Duodenal mucosa (tissue), 2 donors: ENCODE measurements around the gene ZNF358.
"Not testable (repeated sequence)": the region's sequence is repeated elsewhere in the genome, so short reads cannot be mapped to it uniquely, and the experiment has no call there.

Source experiments
- H3K27ac ChIP-seq: one replicate; pipeline ENCODE4 v1.7.0; 2013; ENCODE audit warnings: low read depth, low read length
- H3K27me3 ChIP-seq, 2 donors: one replicate each; pipeline ENCODE4 v1.7.0; 2013; ENCODE audit warnings: low read length in 2 of 2, control low read depth in 1 of 2; ENCODE audit not compliant: insufficient read depth in 2 of 2, control insufficient read depth in 1 of 2
- H3K36me3 ChIP-seq, 2 donors: one replicate each; pipeline ENCODE4 v1.7.0; 2013; ENCODE audit warnings: low read length in 2 of 2, control low read depth in 1 of 2; ENCODE audit not compliant: insufficient read depth in 2 of 2, control insufficient read depth in 1 of 2
- H3K4me1 ChIP-seq, 2 donors: one replicate each; pipeline ENCODE4 v1.7.0; 2013; ENCODE audit warnings: low read length in 2 of 2, control low read depth in 1 of 2; ENCODE audit not compliant: insufficient read depth in 2 of 2, control insufficient read depth in 1 of 2
- H3K4me3 ChIP-seq, 2 donors: one replicate each; pipeline ENCODE4 v1.7.0; 2013; ENCODE audit warnings: low read length in 2 of 2, low read depth in 1 of 2
- H3K9ac ChIP-seq, 2 donors: one replicate each; pipeline ENCODE4 v1.7.0; 2013; ENCODE audit warnings: low read length in 2 of 2, low read depth in 1 of 2
- H3K9me3 ChIP-seq, 2 donors: one replicate each; pipeline ENCODE4 v1.7.0; 2013; ENCODE audit warnings: low read length in 2 of 2, control low read depth in 1 of 2; ENCODE audit not compliant: control insufficient read depth in 1 of 2

Gene ZNF358

GRCh38 chr19:7535047-7535997 lies 19.4 kb downstream of the ZNF358 start, which contains the start of gene PNPLA6:
Gene PNPLA6, plus strand, starts transcription at chr19:7535717. Its CDS starts 72 bp downstream, at chr19:7535789.
- Histone ChIP-seq H3K27me3 (no peaks in the 10 kb centered on the region), H3K36me3 (peaks cover 6 to 11% of the 10 kb centered on the region in 2 donors), H3K9ac (peak within 1 kb of the TSS; percentile 83 to 88), H3K4me3 (peak within 1 kb of the TSS; percentile 98), H3K9me3 (no peaks in the 10 kb centered on the region), H3K27ac (peak within 1 kb of the TSS; percentile 95), H3K4me1 (peaks cover 4 to 15% of the 10 kb centered on the region in 2 donors)

DNA sequence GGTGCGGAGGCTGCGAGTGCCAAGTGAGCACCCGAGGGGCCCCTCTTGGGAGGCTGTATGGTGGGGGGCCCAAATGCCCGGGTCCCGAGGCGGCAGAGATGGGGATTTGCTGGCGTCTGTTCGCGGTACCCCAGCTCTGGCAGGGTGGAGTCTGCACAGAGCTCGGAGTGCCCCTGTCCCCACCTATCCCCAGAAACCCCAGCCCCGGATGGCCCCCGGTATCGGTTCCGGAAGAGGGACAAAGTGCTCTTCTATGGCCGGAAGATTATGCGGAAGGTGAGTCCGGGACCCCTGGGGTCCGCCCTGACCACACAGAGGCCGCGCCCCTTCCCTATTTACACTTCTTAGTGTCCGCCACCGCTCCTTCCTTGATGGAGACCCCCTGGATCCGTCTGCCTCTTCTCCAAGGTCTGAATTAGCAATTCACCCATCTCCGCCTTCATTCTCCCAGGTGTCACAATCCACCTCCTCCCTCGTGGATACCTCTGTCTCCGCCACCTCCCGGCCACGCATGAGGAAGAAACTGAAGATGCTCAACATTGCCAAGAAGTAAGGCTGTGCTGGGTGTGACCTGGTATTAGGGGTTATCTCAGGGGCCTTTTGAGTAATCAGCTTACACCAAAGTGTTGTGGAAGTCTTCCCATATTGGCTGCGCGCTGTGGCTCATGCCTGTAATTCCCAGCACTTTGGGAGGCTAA lies 20.2 kb downstream of the ZNF358 start:
- Histone ChIP-seq H3K9me3 (no peaks in the 10 kb centered on the region), H3K36me3 (peaks cover 6 to 17% of the 10 kb centered on the region in 2 donors), H3K27me3 (no peaks in the 10 kb centered on the region), H3K27ac (no peak overlapping the region), H3K4me3 (peak overlapping the region; percentile 98), H3K4me1 (peaks cover 4 to 15% of the 10 kb centered on the region in 2 donors), H3K9ac (peak overlapping the region; percentile 83 to 88)

- H3K27me3 ChIP-seq, H3K4me3 ChIP-seq, H3K9me3 ChIP-seq, H3K9ac ChIP-seq, H3K4me1 ChIP-seq, H3K27ac ChIP-seq: not testable (repeated sequence)
- H3K36me3 ChIP-seq = peaks cover 16 to 41% of the 10 kb centered on the region in 2 donors
These were observed 23.1 kb downstream of the ZNF358 start for GRCh38 chr19:7538990-7539389.

DNA sequence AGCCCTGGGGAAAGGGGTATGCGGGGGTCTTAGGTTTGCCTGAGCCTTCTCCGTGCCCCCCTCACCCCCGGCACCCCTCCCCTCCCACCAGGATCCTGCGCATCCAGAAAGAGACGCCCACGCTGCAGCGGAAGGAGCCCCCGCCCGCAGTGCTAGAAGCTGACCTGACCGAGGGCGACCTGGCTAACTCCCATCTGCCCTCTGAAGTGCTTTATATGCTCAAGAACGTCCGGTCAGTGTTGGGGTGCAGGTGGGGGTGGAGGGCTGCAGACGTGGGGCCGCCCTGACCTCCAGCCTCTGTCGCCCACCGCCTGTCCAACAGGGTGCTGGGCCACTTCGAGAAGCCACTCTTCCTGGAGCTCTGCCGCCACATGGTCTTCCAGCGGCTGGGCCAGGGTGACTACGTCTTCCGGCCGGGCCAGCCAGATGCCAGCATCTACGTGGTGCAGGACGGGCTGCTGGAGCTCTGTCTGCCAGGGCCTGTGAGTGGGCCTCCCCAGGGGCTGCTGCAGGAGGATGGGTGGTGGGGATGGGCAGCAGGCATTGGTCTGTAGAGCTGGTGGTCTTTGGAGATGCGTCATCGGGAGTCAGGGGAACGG lies 24.0 kb downstream of the ZNF358 start:
- Histone ChIP-seq H3K4me3 (no peak overlapping the region), H3K9me3 (no peaks in the 10 kb centered on the region), H3K27me3 (no peaks in the 10 kb centered on the region), H3K27ac (no peak overlapping the region), H3K36me3 (peaks cover 16 to 41% of the 10 kb centered on the region in 2 donors), H3K9ac (no peak overlapping the region), H3K4me1 (peaks cover 0 to 6% of the 10 kb centered on the region in 2 donors)

- Histone ChIP-seq H3K4me1 (peaks cover 0 to 6% of the 10 kb centered on the region in 2 donors), H3K9ac (no peak overlapping the region), H3K9me3 (no peaks in the 10 kb centered on the region), H3K27me3 (no peaks in the 10 kb centered on the region), H3K4me3 (no peak overlapping the region), H3K36me3 (peaks cover 16 to 41% of the 10 kb centered on the region in 2 donors), H3K27ac (no peak overlapping the region)
These were observed 25.0 kb downstream of the ZNF358 start for GRCh38 chr19:7540761-7541474.

GRCh38 chr19:7541475-7541824 lies 25.5 kb downstream of the ZNF358 start:
- Histone ChIP-seq H3K27ac (no peak overlapping the region), H3K9ac (no peak overlapping the region), H3K9me3 (no peaks in the 10 kb centered on the region), H3K4me3 (no peak overlapping the region), H3K4me1 (peaks cover 0 to 1% of the 10 kb centered on the region in 2 donors), H3K36me3 (peaks cover 16 to 41% of the 10 kb centered on the region in 2 donors), H3K27me3 (no peaks in the 10 kb centered on the region)

- H3K27me3 ChIP-seq = no peaks in the 10 kb centered on the region
- H3K4me1 ChIP-seq = no peaks in the 10 kb centered on the region
- no peak overlapping the region for H3K9ac ChIP-seq
- no peak overlapping the region for H3K27ac ChIP-seq
- no peak overlapping the region for H3K4me3 ChIP-seq
- H3K9me3 ChIP-seq = no peaks in the 10 kb centered on the region
- H3K36me3 ChIP-seq = peaks cover 14 to 41% of the 10 kb centered on the region in 2 donors
These were observed 26.0 kb downstream of the ZNF358 start for GRCh38 chr19:7541828-7542443.

GRCh38 chr19:7542556-7543348 lies 26.8 kb downstream of the ZNF358 start:
- H3K4me3 ChIP-seq = no peak overlapping the region
- no peak overlapping the region for H3K9ac ChIP-seq
- H3K9me3 ChIP-seq = no peaks in the 10 kb centered on the region
- no peaks in the 10 kb centered on the region for H3K4me1 ChIP-seq
- H3K27ac ChIP-seq = no peak overlapping the region
- H3K27me3 ChIP-seq = no peaks in the 10 kb centered on the region
- peaks cover 9 to 41% of the 10 kb centered on the region in 2 donors for H3K36me3 ChIP-seq

GRCh38 chr19:7544626-7545025 lies 28.7 kb downstream of the ZNF358 start:
- Histone ChIP-seq H3K4me1 (no peaks in the 10 kb centered on the region), H3K27me3 (no peaks in the 10 kb centered on the region), H3K9me3 (no peaks in the 10 kb centered on the region), H3K9ac (no peak overlapping the region), H3K27ac (no peak overlapping the region), H3K36me3 (peaks cover 9 to 36% of the 10 kb centered on the region in 2 donors), H3K4me3 (no peak overlapping the region)
